T-helper 9 cell (primary cell): Measurements from ENCODE around the gene PHF10.
"Not testable (repeated sequence)": the region's sequence is repeated elsewhere in the genome, so short reads cannot be mapped to it uniquely, and the experiment has no call there.

Experiments used
- DNase-seq: peaks from one replicate; pipeline ENCODE4 v3.0.0-alpha.2; 2020

Gene PHF10

GRCh38 chr6:169722362-169723199, 1.7 kb downstream of the PHF10 start:
- DNase-seq = peak; percentile 20

- DNase-seq = no peak
These were observed 4.0 kb downstream of the PHF10 start for GRCh38 chr6:169720207-169720855.

- DNase-seq = no peak
These were observed 5.2 kb downstream of the PHF10 start for GRCh38 chr6:169719117-169719516.

GRCh38 chr6:169714595-169714994, 9.7 kb downstream of the PHF10 start:
- DNase-seq = no peak

- DNase-seq = no peak
These were observed 10.1 kb downstream of the PHF10 start for GRCh38 chr6:169714178-169714577.

GRCh38 chr6:169710009-169710408, 14.3 kb downstream of the PHF10 start:
- DNase-seq = no peak

- no peak for DNase-seq
These were observed 15.0 kb downstream of the PHF10 start for GRCh38 chr6:169709293-169709692.

- DNase-seq = no peak
These were observed 16.5 kb downstream of the PHF10 start for GRCh38 chr6:169707772-169708171.

GRCh38 chr6:169702840-169703246, 21.5 kb downstream of the PHF10 start:
- DNase-seq = peak; percentile 21

- peak; percentile 95 for DNase-seq
These were observed 22.1 kb downstream of the PHF10 start, which contains the start of the genes C6orf120 and WDR27 for GRCh38 chr6:169701954-169702839. C6orf120 (plus strand) TSS chr6:169702126; CDS start chr6:169702460, 334 bp downstream. WDR27 (minus strand) TSS chr6:169702029; CDS start chr6:169689005, 13,024 bp downstream.

- DNase-seq = no peak
These were observed 22.9 kb downstream of the PHF10 start for GRCh38 chr6:169701311-169701953.

GRCh38 chr6:169700296-169700695, 24.0 kb downstream of the PHF10 start:
- DNase-seq = no peak

GRCh38 chr6:169697115-169697514, 27.2 kb downstream of the PHF10 start:
- DNase-seq = not testable (repeated sequence)

- DNase-seq = no peak
These were observed 29.2 kb downstream of the PHF10 start for GRCh38 chr6:169695131-169695530.

- DNase-seq = no peak
These were observed 31.8 kb downstream of the PHF10 start for GRCh38 chr6:169692516-169692915.

GRCh38 chr6:169691260-169691659, 33.0 kb downstream of the PHF10 start:
- no peak for DNase-seq

- no peak for DNase-seq
These were observed 35.0 kb downstream of the PHF10 start for GRCh38 chr6:169689287-169689686.

- no peak for DNase-seq
These were observed 38.4 kb downstream of the PHF10 start for GRCh38 chr6:169685860-169686259.

GRCh38 chr6:169684056-169684455, 40.2 kb downstream of the PHF10 start:
- DNase-seq = no peak

GRCh38 chr6:169678342-169678741, 46.0 kb downstream of the PHF10 start:
- no peak for DNase-seq

- no peak for DNase-seq
These were observed 47.2 kb downstream of the PHF10 start for GRCh38 chr6:169677096-169677495.

- no peak for DNase-seq
These were observed 49.3 kb downstream of the PHF10 start for GRCh38 chr6:169675011-169675410.
